H1 (cell line): ENCODE data around the gene GPHA2. TPM values are rescaled to one million over a fixed set of nuclear protein-coding genes. Genes with fewer than 3 reads are reported as not detected.

Source experiments
- CBX8 ChIP-seq: fragments of 300-800, 300-1000 bp; sonication (generic); IDR thresholded peaks from 2 replicates; pipeline ENCODE4 v1.7.1; 2016; ENCODE audit warnings: low read depth, low read length, borderline replicate concordance
- HDAC2 ChIP-seq, 2 experiments: fragments of 300-600 bp in 1 of 2; sonication (generic) in 1 of 2; IDR thresholded peaks; 2 replicates each; pipeline ENCODE4 v1.6.1; 2011 to 2012; ENCODE audit warnings: low read depth in 2 of 2, low read length in 2 of 2, mild to moderate bottlenecking in 2 of 2, moderate library complexity in 2 of 2, borderline replicate concordance in 1 of 2, inconsistent platforms in 1 of 2
- SUZ12 ChIP-seq: fragments of 200-600 bp; sonication (generic); IDR thresholded peaks from 2 replicates; pipeline ENCODE4 v1.6.1; 2012; ENCODE audit warnings: mild to moderate bottlenecking, inconsistent platforms, low read length, moderate library complexity, mixed read lengths
- TAF7 ChIP-seq: optimal IDR thresholded peaks from 2 replicates; pipeline ENCODE3; 2011; ENCODE audit warnings: low read depth, mild to moderate bottlenecking, inconsistent platforms, low read length, moderate library complexity, borderline replicate concordance
- TCF12 ChIP-seq: IDR thresholded peaks from 2 replicates; pipeline ENCODE4 v1.6.1; 2011; ENCODE audit warnings: low read depth, mild to moderate bottlenecking, low read length
- polyA plus RNA-seq, 7 experiments: library from polyadenylated mRNA; depleted of rRNA in 3 of 7; stranded (reverse) in 5 of 7; unstranded in 2 of 7; fragments of >200 nt in 5 of 7; fragments of 200-250 nt in 2 of 7; gene quantifications; 1 replicate in 5 of 7; 2 replicates in 1 of 7; 4 replicates in 1 of 7; pipeline versions ENCODE4 v1.2.1 to v1.2.3, GENCODE V29; 2011 to 2013; ENCODE audit warnings: missing spikeins in 2 of 7, mixed read lengths in 2 of 7
- total RNA-seq: library from RNA; stranded (reverse); fragmentation: NEBNext Ultra II Directional; extraction: Animal tissue kit (Norgen Biotek cat#: 25700); gene quantifications from 2 replicates; pipeline ENCODE4 v1.2.1, GENCODE V29; 2021

Gene GPHA2
- total and polyA plus RNA-seq, 2 of the 8 experiments (the other 6 are each of a cell fraction or from before 2014, with no cell fraction given): 0.97 to 4.4 TPM

DNA sequence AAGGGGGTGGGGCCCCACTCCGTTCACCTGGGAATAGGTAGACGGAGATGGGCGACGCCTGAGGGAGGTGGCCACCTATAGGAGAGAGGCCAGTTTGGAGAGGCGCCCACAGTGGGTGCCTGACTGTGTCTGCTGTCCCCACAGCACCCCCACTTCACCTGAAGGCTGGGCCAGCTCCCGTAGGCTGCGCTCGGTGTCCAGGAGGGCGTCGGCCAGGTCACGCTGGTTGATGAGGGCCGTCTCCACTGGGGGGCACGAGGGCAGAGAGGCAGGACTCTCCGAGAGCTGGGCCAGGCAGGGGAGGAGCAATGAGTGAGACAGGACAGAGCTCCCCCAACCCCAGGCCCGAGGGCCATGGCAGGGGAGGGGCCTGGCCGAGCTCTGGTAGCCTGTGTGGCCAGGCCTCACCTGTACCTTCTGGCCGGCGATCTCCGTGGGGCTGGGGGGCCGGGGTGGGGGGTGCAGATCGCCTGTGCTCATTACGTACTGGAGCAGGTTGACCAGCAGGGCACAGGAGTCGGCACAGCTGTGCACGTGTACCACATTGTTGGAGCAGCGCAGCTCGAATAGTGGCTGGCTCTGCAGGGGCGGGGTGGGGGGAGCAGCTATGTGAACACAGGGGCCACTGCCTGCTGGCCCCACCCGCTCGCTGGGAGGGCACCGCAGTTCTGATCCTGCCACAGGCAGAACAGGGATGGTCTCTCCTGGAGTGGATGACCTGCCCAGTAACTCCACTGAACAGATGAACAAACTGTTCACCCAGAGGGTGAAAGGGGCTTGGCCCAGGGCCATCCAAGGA lies 33.4 kb downstream of the GPHA2 start (continued):
- TF ChIP-seq SUZ12 (no peak), TCF12 (no peak), TAF7 (no peak), CBX8 (no peak), HDAC2 (IDR thresholded peaks at IDR 0.05; ENCODE audit: borderline replicate concordance in 1 of 2, low read depth in 2 of 2, low read length in 2 of 2) (no peak)
